SK-MEL-5 (cell line): ENCODE measurements around the gene SLC38A3. TPM values are rescaled to one million over a fixed set of nuclear protein-coding genes. Genes with fewer than 3 reads are reported as not detected.

ENCODE experiments used
- DNase-seq: peaks from one replicate; pipeline ENCODE4 v3.0.0-alpha.2; 2016; ENCODE audit warnings: low read depth, low spot score
- in situ Hi-C: cut with HindIII; loops from 2 replicates; pipeline ENCODE4 v1.10.0; 2016; ENCODE audit warnings: low sequenced_read_pairs, high pct_unique_total_duplicates, low pct_unique_long_range_greater_than_20kb
- total RNA-seq: library from RNA; depleted of rRNA; stranded (reverse); fragments of >200 nt; shearing (Covaris generic); gene quantifications from 2 replicates; pipeline ENCODE4 v1.2.3, GENCODE V29; 2014

The SLC38A3 gene
- total RNA-seq, 1 experiment from 2014 or later: 0.42 TPM

DNA sequence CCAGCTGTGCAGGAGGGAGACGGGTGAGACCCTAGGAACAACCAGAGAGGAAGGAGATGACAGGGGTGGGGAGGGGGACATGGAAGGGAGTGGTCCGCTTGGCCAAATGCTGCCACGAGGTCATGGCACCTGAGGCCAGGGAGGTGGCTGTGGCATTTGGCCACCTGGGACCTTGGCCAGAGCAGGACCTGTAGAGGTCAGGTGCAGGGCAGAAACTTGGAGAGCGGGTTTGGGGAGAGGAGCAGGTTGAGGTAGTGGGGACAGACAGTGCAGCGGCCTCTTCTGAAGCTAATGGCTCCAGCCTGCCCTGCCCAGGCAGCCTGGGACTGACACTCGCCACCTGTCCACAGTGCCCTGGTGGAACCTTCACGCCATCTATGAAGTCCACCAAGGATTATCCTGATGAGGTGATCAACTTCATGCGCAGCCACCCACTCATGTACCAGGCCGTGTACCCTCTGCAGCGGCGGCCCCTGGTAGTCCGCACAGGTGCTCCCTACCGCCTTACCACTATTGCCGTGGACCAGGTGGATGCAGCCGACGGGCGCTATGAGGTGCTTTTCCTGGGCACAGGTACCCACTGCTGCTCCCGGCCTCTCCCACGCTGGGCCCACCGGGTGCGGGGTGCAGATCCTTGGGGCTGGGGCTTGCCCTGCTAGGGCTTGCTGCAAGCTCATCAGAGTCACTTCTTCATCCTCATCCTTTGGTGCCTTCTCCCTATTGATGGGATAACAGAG, 20.7 kb upstream of the SLC38A3 start:
- in situ Hi-C loops: no loop called here

DNA sequence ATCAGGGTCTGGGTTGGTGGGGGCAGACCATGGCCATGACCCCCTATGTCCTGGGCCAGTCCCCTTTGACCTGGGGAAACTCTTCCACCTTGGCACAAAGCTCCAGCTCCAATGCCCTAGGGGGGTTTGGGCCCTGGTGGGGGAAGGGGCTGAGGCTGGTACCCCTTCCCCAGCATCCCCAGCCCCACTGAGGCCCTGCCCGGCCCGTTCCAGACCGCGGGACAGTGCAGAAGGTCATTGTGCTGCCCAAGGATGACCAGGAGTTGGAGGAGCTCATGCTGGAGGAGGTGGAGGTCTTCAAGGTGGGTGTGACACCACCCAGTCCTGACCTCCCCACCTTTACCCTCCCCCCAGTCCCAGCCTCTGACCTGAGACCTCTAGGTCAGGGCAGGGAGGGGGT, 19.8 kb upstream of the SLC38A3 start:
- in situ Hi-C loops: no loop called here
- DNase-seq: no peak

More for the DNA sequence above, 20.7 kb upstream of the SLC38A3 start:
- DNase-seq: no peak

- in situ Hi-C loops: no loop called here
- no peak for DNase-seq
These were observed 19.0 kb upstream of the SLC38A3 start for GRCh38 chr3:50186096-50186495.

GRCh38 chr3:50187750-50188149, 17.3 kb upstream of the SLC38A3 start:
- DNase-seq: no peak
- in situ Hi-C loops: no loop called here

- in situ Hi-C loops: no loop called here
- peak; percentile 83 for DNase-seq
These were observed 15.8 kb upstream of the SLC38A3 start for GRCh38 chr3:50189274-50189673.

DNA sequence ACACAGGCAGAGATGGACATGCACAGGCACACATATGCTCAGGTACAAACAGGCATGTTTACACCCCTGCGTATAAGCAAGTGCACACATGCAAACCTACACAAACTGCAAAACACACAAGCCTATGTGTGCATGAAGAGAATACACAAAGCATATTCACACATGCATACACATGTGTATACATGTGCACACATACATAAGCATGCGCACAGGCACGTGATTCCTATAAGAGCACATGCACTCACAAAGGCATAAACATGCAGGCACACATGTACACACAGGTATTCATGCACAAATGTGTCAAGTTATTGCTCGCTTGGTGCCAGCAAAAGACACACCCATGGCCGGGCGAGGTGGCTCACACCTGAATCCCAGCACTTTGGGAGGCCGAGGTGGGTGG, 15.1 kb upstream of the SLC38A3 start:
- in situ Hi-C loops: no loop called here

DNA sequence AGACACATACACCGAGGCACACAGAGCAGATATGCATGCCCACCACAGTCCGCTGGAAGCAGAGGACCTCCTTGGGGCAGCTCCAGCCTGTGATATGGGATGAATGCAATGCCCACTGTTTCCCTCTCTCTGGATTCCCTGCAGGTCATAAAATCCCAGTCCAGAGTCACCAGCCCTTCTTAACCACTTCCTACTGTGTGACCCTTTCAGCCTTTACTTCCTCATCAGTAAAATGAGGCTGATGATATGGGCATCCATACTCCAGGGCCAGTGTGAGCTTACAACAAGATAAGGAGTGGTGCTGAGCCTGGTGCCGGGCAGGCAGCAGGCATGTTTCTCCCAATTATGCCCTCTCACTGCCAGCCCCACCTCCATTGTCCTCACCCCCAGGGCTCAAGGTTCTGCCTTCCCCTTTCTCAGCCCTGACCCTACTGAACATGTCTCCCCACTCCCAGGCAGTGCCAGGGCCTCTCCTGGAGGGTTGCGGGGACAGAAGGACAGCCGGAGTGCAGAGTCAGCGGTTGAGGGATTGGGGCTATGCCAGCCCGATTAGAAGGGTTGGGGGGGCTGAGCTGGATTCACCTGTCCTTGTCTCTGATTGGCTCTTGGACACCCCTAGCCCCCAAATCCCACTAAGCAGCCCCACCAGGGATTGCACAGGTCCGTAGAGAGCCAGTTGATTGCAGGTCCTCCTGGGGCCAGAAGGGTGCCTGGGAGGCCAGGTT, 14.0 kb upstream of the SLC38A3 start, which contains the start of gene GNAT1:
TSS of gene GNAT1 (plus strand) at position 675 of the 725 bp plus-strand sequence. CDS start 116 bp downstream, outside the sequence.
- in situ Hi-C loops: no loop called here
- no peak for DNase-seq

More for the DNA sequence above, 15.1 kb upstream of the SLC38A3 start:
- DNase-seq: no peak

- DNase-seq: no peak
- in situ Hi-C loops: no loop called here
These were observed 12.9 kb upstream of the SLC38A3 start for GRCh38 chr3:50192124-50192523.

DNA sequence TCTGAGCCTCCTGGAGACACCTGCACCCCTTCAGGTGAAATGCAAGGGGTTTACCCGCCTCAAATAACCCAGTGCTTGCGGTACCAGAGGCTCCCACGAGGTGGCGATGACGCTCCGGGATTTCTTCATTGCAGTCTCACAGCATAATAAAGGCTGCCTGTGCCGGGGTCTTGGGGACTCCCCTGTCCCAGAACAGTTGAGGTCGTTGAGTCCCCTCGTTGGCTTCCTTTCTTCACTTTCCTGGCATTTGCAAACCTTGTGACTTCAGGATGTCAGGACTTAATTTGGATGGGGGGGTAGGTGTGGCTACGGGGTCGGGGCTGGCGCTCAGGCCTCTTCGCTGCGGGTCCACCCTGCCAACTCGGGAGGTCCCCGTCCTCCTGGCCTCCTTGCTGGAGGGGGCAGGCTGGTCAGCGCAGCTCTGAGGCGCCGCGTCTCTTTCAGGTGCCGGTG, 12.4 kb upstream of the SLC38A3 start:
- peak; percentile 65 for DNase-seq
- in situ Hi-C loops: no loop called here

- in situ Hi-C loops: no loop called here
These were observed 11.8 kb upstream of the SLC38A3 start for GRCh38 chr3:50193286-50193685.

GRCh38 chr3:50193746-50194127, 11.3 kb upstream of the SLC38A3 start:
- DNase-seq: no peak
- in situ Hi-C loops: no loop called here

More at GRCh38 chr3:50193286-50193685, 11.8 kb upstream of the SLC38A3 start:
- no peak for DNase-seq

- in situ Hi-C loops: no loop called here
- peak; percentile 66 for DNase-seq
These were observed 10.8 kb upstream of the SLC38A3 start for GRCh38 chr3:50194128-50194902.

DNA sequence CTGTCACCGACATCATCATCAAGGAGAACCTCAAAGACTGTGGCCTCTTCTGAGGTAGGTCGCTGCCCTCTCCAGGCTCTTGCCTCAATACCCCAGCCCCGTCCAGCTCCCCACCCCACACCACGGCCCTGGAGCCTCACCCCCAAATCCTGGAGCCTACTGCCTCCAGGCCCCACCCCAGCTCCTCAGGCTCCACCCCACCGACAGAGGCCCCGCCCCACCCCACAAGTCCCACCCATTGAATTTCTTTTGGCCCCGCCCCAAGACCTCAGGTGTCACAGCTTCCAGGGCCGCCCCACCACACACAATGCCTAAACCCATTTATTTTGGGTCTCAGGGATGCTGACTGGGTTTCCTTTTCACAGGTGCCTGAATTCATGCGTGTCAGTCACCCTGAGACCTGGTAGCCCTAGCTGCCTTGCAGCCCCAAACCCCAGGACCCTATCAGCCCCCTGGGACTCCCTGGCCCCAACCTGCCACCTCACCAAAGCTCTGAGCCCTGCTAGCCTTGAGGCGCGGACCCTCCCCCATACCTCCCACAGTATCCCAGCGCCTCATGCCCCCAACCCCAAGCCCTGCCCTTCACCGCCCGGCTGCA, 10.1 kb upstream of the SLC38A3 start:
- in situ Hi-C loops: no loop called here

GRCh38 chr3:50195501-50196252, 9.4 kb upstream of the SLC38A3 start:
- DNase-seq: no peak
- in situ Hi-C loops: no loop called here

More for the DNA sequence above, 10.1 kb upstream of the SLC38A3 start:
- DNase-seq: peak; percentile 49

DNA sequence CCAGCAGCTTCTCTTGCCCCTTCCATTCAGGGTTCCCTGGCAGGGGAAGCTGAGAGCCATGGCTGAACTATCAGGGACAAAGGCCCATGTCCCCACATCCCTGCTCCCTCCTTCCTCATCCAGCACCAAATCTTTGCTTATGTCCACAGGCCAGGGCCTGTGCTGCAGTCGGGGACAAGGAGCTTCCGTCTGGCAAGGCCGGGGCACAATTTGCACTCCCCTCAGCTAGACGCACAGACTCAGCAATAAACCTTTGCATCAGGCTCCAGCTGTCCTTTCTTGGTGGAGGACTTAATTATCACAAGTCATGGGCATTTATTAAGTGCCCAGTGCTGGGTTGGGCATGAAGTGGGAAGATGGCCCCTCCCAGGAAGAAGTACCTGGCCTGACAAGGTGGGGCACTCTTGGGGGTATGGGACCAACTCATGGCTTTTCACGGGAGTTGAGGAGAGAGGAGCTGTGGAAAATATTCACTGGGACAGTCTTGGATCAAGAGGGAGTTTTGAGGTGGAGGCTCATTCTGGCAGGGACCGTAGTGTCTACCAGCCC, 8.7 kb upstream of the SLC38A3 start:
- no peak for DNase-seq
- in situ Hi-C loops: no loop called here

DNA sequence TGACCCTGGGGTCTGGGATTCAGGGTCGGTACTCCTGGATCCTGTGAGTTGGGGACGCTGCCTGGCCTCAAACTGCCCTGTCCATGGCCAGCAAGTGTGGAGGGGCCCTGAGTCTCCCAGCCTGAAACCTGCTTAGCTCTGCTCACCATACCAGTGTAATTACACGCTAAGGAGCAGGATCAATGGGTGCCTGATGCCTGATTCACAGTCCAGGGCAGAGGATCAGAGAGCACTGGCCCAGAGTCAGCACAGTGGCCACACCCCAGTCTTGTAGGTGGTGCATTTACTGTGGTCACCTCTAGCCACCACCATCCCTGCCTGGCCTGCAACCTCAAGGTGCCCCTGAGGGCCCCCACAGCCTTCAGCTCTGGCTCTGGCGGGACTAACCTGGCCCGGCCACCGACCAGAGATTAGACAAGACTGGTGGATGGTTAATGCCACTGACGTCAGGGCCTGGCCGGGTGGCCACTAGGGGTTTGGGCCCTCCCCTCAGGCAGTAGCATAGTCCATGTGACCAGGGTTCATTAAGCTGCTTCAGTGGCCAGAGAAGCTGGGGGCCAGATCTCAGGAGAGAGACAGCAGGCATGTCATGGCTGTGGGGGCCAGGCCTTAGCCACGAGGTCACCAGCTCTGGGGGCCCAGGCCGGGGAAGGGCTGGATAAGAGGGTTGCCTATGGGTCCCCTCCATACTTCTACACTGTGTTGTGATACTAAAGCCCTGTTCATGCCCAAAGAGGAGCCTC, 3.3 kb upstream of the SLC38A3 start:
- in situ Hi-C loops: no loop called here
- peak; percentile 43 for DNase-seq
